HG03060 (cell line): Measurements from ENCODE around the gene DPP10.

Experiments
- ATAC-seq: cut with Tn5 transposase; IDR thresholded peaks from one replicate; pipeline ENCODE4 v1.9.1; 2021; ENCODE audit warnings: low read depth, moderate number of reproducible peaks; ENCODE audit not compliant: unreplicated experiment

Gene DPP10

DNA sequence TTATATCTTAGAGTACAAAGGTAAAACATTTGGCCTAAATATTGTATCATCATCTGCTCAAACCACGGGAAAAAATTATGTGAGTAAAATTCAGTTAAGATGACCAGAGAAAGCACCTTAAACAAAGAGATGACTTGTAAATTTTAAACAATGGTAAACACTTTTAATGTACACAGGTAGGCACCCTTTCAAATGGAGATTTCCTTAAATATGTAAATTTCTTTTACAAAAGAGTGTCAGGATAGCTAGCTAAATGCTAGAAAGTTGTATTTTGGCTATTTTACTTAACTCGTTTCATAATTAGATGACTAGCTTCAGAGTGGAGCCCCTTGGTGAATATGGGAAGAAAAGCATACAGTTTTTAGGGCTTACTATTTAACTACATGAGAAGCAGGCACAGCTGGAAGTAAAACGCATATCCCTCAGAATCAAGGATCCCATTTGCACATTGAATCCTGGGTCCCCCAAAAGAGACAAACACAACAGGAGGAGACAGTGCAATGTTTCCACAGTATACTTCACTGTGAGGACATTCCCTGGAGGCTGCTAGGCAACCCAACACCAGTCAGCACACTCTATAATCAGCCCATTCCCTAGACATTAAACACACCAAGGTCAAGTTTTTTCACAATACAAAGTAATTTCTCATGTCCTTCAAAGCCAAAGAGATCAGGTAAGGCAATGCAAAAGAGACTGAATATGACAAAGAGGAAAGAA lies 1154.4 kb downstream of the DPP10 start:
- no peak for ATAC-seq

DNA sequence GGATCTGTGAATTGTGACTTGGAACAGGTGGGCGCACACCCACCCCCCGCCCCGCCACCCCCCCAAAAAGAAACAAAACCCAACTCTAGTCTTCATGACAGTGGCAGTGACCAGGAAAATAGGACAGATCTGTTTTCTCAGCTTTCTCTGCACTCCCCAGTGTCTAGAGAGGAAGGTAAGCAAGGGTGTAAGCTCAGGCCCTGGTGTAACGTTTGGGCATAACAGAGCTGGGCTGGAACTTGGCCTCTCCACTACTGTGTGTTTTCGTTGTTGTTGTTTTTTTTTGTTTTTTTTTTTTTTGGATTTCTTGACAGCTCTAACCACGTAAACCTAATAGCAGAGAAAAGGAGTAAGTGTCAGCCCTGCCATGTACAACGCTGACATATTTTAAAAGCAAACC lies 1160.8 kb downstream of the DPP10 start:
- no peak for ATAC-seq

DNA sequence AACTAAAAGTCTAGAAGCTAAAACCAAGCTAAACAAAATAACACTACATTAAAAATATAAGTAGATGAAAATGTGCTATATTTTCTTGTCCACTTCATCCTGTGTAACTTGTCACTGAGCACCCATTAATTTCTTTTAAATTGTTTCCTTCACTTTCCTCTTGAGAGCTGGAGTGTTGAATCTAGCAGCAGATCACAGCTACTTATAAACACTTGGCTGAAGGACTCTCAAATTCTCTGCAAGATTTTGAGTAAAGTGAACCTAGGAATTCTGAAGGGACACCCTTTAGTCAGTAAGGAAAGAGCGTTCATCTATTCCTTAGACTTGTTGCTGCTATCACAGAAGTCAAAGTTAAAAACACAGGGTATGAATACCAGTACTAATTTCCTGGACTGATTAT lies 1163.9 kb downstream of the DPP10 start:
- no peak for ATAC-seq

GRCh38 chr2:115609978-115610377 lies 1167.5 kb downstream of the DPP10 start:
- ATAC-seq: no peak

DNA sequence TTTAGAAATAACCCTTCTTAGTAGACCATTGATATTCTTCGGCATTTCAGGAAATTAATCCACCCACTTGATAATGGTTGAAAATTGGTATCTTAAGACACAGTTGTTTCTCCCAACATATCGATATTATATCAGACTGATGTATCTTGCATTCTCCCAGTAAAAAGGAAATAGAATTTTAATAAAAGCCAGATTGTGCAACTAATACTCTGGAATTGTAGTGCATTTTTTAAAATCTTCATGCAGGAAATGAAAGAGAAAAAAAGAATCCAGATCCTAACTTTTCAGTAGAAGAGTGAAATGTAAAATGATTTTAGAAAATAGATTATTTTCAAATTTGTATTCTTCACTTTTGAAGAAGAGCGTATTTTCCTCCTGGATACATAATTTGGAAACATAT lies 1168.4 kb downstream of the DPP10 start:
- ATAC-seq: no peak

DNA sequence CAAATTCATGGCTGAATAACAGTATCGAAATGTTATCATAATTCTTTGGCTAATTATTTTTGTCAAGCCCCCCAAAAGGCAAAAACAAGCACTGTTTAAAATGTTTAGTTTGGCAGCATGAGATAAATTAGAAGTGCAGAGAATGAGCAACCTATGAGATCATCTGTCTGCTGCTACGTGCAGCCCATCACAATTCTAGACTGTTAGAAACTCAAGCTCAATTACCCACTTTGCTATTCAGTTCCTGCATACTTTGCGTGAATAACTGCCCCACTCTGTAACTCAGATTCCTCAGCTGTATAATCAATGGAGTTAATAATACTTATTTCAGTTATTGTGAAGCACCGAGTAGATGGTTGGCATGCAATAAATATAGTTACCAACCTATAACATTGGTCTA lies 1181.9 kb downstream of the DPP10 start:
- ATAC-seq: no peak

DNA sequence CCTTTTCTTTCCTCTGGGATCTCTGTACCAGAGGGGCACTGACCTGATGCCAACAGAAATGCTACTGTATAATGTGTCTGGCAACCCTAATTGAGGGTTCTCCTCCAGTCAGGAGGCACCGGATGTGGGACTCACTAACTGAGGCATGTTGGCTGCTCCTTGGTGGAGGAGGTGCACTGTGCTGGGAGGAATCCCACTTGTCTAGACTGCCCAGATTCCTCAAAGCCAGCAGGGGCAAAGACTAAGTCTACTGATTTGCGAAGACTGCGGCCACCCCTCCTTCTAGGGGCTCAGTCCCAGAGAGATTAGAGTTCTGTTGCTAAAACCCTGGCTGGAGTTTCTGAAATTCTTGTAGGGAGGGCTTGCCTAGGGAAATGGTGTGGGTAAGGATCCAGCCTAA lies 1192.1 kb downstream of the DPP10 start:
- no peak for ATAC-seq

GRCh38 chr2:115635430-115635829 lies 1193.0 kb downstream of the DPP10 start:
- no peak for ATAC-seq

- no peak for ATAC-seq
Measured at GRCh38 chr2:115649731-115650130, 1207.3 kb downstream of the DPP10 start.

- ATAC-seq: no peak
Measured at GRCh38 chr2:115650827-115651226, 1208.4 kb downstream of the DPP10 start.

GRCh38 chr2:115652652-115653051 lies 1210.2 kb downstream of the DPP10 start:
- ATAC-seq: no peak

- ATAC-seq: no peak
Measured at GRCh38 chr2:115654362-115654761, 1211.9 kb downstream of the DPP10 start.

DNA sequence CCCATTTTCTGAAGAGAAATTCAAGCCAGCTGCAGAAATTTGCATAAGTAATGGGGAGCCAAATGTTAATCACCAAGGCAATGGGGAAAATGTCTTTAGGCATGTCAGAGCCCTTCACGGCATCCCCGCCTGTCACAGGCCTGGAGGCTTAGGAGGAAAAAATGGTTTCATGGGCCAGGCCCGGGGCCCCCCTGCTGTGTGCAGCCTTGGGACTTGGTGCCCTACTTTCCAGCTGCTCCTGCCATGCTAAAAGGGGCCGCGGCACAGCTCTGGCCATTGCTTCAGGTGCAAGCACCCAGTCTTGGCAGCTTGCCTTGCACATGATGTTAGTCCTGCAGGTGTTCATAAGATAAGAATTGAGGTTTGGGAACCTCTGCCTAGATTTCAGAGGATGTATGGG lies 1235.7 kb downstream of the DPP10 start:
- ATAC-seq: no peak

- no peak for ATAC-seq
Measured at GRCh38 chr2:115684345-115684744, 1241.9 kb downstream of the DPP10 start.

- no peak for ATAC-seq
Measured at GRCh38 chr2:115691409-115691808, 1249.0 kb downstream of the DPP10 start.

- no peak for ATAC-seq
Measured at GRCh38 chr2:115694651-115695050, 1252.2 kb downstream of the DPP10 start.

DNA sequence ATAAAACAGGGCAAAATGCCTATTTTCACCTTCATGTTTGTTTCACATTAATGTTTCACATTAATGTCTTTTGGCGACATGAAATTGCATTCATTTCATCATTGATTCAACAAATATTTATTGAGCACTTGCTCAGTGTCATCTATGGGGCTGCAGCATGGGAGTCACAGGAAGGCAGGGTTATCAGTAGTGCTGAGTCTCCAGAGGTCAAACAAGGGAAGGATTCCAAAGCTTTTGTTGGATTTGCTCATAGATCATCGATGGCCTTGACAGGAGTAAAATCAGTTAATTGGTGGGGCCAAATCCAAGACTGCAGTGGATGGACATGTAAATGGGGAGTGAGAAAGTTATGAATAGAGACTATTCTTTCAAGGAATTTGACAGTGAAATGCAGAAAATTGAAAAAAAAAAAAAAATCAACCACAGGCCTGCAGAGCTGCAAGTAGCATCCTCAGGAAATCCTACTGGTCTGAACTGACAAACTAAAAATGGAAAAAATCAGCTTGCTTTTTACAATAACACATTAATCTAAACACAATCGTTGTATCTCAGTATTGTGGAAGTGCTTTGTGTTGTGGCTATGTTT lies 1290.8 kb downstream of the DPP10 start:
- ATAC-seq: no peak

DNA sequence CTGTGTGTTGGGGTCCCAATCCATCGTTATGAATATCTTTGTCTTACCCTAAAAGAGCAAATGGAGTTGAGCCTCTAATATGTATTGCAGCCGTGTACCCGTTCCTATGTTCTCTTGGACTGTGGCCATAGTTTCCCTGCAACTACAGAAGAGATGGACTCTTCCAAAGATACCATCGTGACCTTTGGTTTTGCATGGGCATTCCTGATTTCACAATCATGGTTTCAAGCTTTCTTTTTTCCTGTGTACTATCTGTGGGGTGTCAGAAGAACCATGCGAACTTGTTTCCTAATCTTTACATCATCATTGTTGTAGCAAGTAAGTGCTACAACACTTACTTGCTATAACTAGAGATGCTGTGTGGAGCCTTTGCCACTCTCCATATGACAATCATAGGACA lies 1295.7 kb downstream of the DPP10 start:
- ATAC-seq: no peak

GRCh38 chr2:115739574-115739973 lies 1297.1 kb downstream of the DPP10 start:
- no peak for ATAC-seq

- no peak for ATAC-seq
Measured at GRCh38 chr2:115746151-115746550, 1303.7 kb downstream of the DPP10 start.

GRCh38 chr2:115757286-115757685 lies 1314.8 kb downstream of the DPP10 start:
- ATAC-seq: no peak

DNA sequence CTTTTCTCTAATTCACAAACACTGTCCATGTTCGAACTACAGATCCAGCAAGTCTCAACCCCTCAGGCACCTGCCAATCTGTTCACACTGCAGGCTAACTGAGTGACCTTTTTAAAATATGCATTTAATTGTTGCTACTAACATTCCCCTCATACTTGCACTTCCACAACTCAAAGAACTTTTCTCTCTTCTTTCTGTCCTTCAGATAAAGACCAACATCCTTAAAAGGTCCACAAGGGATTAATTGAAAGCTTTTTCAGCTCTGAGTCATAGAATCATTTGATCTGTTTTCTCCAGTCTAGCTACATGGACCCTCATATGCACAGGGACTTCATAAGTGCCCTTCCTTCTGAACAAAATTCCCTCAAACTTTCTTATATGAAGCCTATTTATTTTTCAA lies 1321.2 kb downstream of the DPP10 start:
- no peak for ATAC-seq

DNA sequence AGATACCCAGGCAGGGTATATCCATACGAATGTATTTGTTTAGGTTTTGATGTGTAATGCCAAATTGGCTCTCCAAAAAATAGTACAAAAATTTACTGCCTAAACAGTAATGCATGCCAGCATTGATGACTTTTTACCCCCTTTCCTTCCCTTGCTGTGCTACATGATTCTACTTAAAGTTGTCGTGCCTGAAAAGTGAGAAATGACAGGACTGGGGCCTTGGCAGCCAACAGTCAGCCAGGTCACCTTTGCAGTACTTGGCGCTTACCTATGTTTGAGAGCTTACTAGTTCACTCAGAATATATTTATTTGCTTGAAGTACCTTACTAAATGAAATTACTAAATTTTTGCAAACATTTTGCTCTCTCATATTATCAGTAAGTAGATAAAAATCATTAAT lies 1329.1 kb downstream of the DPP10 start:
- no peak for ATAC-seq
